IMR-90 (cell line): ENCODE measurements around the gene ESYT1. TPM values are rescaled to one million over a fixed set of nuclear protein-coding genes. Genes with fewer than 3 reads are reported as not detected.
A peak's percentile ranks its signal among the peaks of the same experiment; 100 is the strongest.

ENCODE experiments used
- ATAC-seq: fragments of 200-7000 bp; cut with Tn5 transposase; 2 replicates; pipeline ENCODE4 v1.9.1; 2020; ENCODE audit warnings: low read depth, mild to moderate bottlenecking, moderate library complexity
- BruUV-seq: library from RNA; stranded (reverse); fragments of 400-500 nt; replicated peaks from 2 replicates; lab custom pipeline; 2021; lab: Mats Ljungman, UMichigan
- CTCF ChIA-PET: fragments of 300-600 bp; formaldehyde crosslinking; extraction: SDS; loops from one replicate; lab custom pipeline; 2021; ENCODE audit warnings: antibody characterized with exemption; lab: Yijun Ruan, JAX
- POLR2A ChIA-PET: fragments of 300-600 bp; sonication (Branson Sonifier 250); formaldehyde crosslinking; loops from one replicate; lab custom pipeline; 2022; ENCODE audit warnings: antibody characterized with exemption; ENCODE audit not compliant: unreplicated experiment; lab: Charles Lee
- DNase-seq: peaks from one replicate; pipeline ENCODE4 v3.0.0; 2013
- H2AFZ ChIP-seq: replicated peaks from 2 replicates; pipeline ENCODE3; 2013; ENCODE audit warnings: low read length, mild to moderate bottlenecking; ENCODE audit not compliant: poor library complexity
- H2AK5ac ChIP-seq: 2 replicates; pipeline ENCODE4 v1.6.1; 2013; ENCODE audit warnings: low read depth, low read length, inconsistent platforms
- H2AK9ac ChIP-seq: replicated peaks from 2 replicates; pipeline ENCODE3; 2013; ENCODE audit warnings: mild to moderate bottlenecking, low read depth, low read length, moderate library complexity; ENCODE audit not compliant: poor library complexity
- H2BK120ac ChIP-seq: 2 replicates; pipeline ENCODE4 v1.6.1; 2013; ENCODE audit warnings: low read depth, low read length, inconsistent platforms
- H2BK15ac ChIP-seq: 3 replicates; pipeline ENCODE4 v1.6.1; 2013; ENCODE audit warnings: low read depth, low read length, inconsistent platforms
- H2BK20ac ChIP-seq: 2 replicates; pipeline ENCODE4 v1.6.1; 2013; ENCODE audit warnings: low read depth, mild to moderate bottlenecking, inconsistent platforms, low read length, moderate library complexity
- H2BK5ac ChIP-seq: 2 replicates; pipeline ENCODE4 v1.6.1; 2013; ENCODE audit warnings: mild to moderate bottlenecking, low read depth, low read length, inconsistent platforms; ENCODE audit not compliant: poor library complexity, severe bottlenecking
- H3K14ac ChIP-seq: replicated peaks from 2 replicates; pipeline ENCODE4 v1.6.1; 2013; ENCODE audit warnings: low read depth, low read length, inconsistent platforms
- H3K18ac ChIP-seq: 2 replicates; pipeline ENCODE4 v1.6.1; 2013; ENCODE audit warnings: low read depth, low read length, control low read depth
- H3K23ac ChIP-seq: 2 replicates; pipeline ENCODE4 v1.6.1; 2013; ENCODE audit warnings: low read depth, low read length, inconsistent platforms
- H3K27ac ChIP-seq: 2 replicates; pipeline ENCODE4 v1.5.1; 2013; ENCODE audit warnings: mild to moderate bottlenecking, control low read depth, low read length; ENCODE audit not compliant: insufficient read depth
- H3K27me3 ChIP-seq: 2 replicates; pipeline ENCODE4 v1.6.1; 2013; ENCODE audit warnings: low read length; ENCODE audit not compliant: control insufficient read depth, insufficient read depth
- H3K36me3 ChIP-seq: 2 replicates; pipeline ENCODE4 v1.6.1; 2013; ENCODE audit warnings: low read length, mixed read lengths; ENCODE audit not compliant: control insufficient read depth, insufficient read depth
- H3K4ac ChIP-seq: 2 replicates; pipeline ENCODE4 v1.6.1; 2013; ENCODE audit warnings: low read depth, low read length, inconsistent platforms
- H3K4me1 ChIP-seq: 2 replicates; pipeline ENCODE4 v1.6.1; 2013; ENCODE audit warnings: low read length, mixed read lengths; ENCODE audit not compliant: control insufficient read depth, insufficient read depth
- H3K4me2 ChIP-seq: 2 replicates; pipeline ENCODE4 v1.6.1; 2013; ENCODE audit warnings: low read depth, mild to moderate bottlenecking, control low read depth, low read length, moderate library complexity
- H3K4me3 ChIP-seq: 2 replicates; pipeline ENCODE4 v1.5.1; 2013; ENCODE audit warnings: low read depth, mild to moderate bottlenecking, control low read depth, low read length, moderate library complexity; ENCODE audit not compliant: insufficient read depth
- H3K56ac ChIP-seq: 2 replicates; pipeline ENCODE4 v1.6.1; 2013; ENCODE audit warnings: low read length, inconsistent platforms; ENCODE audit not compliant: insufficient read depth; ENCODE audit errors: extremely low read depth
- H3K79me1 ChIP-seq, 2 experiments: 2 replicates each; pipeline ENCODE4 v1.6.1; 2013; ENCODE audit warnings: low read length in 2 of 2, inconsistent platforms in 1 of 2, low read depth in 1 of 2
- H3K9ac ChIP-seq: 2 replicates; pipeline ENCODE4 v1.6.1; 2013; ENCODE audit warnings: low read depth, low read length, control low read depth
- H3K9me1 ChIP-seq: 2 replicates; pipeline ENCODE4 v1.6.1; 2013; ENCODE audit warnings: low read length, inconsistent platforms; ENCODE audit not compliant: insufficient read depth
- H3K9me3 ChIP-seq: 2 replicates; pipeline ENCODE4 v1.6.1; 2013; ENCODE audit warnings: low read length; ENCODE audit not compliant: control insufficient read depth, insufficient read depth
- H4K20me1 ChIP-seq: 2 replicates; pipeline ENCODE4 v1.6.1; 2013; ENCODE audit warnings: low read length, inconsistent platforms; ENCODE audit not compliant: insufficient read depth
- H4K5ac ChIP-seq: 2 replicates; pipeline ENCODE4 v1.6.1; 2013; ENCODE audit warnings: mild to moderate bottlenecking, low read depth, low read length, control low read depth
- H4K8ac ChIP-seq, 2 experiments: 2 replicates each; pipeline ENCODE4 v1.6.1; 2013; ENCODE audit warnings: low read depth in 2 of 2, low read length in 2 of 2, control low read depth in 1 of 2, inconsistent platforms in 1 of 2
- H4K91ac ChIP-seq: 2 replicates; pipeline ENCODE4 v1.6.1; 2013; ENCODE audit warnings: low read depth, low read length, inconsistent platforms; ENCODE audit not compliant: insufficient read depth
- CEBPB ChIP-seq: IDR thresholded peaks from 2 replicates; pipeline ENCODE4 v1.6.1; 2012; ENCODE audit warnings: low read depth, low read length, improper control_type of control experiment
- MAFK ChIP-seq: IDR thresholded peaks from 2 replicates; pipeline ENCODE4 v1.6.1; 2012; ENCODE audit warnings: low read depth, low read length, improper control_type of control experiment
- WGBS, 2 experiments: methylation state at CpG; one replicate each; pipeline versions ENCODE4 v1.1.5 to v1.1.7; 2013; ENCODE audit warnings: missing lambda C conversion rate in 2 of 2; ENCODE audit not compliant: insufficient read length in 1 of 2; ENCODE audit errors: extremely low coverage in 2 of 2; 5-methylcytosine and 5-hydroxymethylcytosine counted together
- dilution Hi-C: fragments of 300-500 bp; cut with HindIII; formaldehyde crosslinking; loops from one replicate; pipeline ENCODE4 v1.14.3; 2018; ENCODE audit warnings: low sequenced_read_pairs; ENCODE audit not compliant: unreplicated experiment
- in situ Hi-C: fragments of 300-500 bp; cut with MboI; formaldehyde crosslinking; loops from 3 replicates; pipeline ENCODE4 v1.14.3; 2019; ENCODE audit warnings: low sequenced_read_pairs, inconsistent platforms, mixed read lengths
- intact Hi-C: fragments of 100-400 bp; cut with micrococcal nuclease; formaldehyde crosslinking; loops from 2 replicates; pipeline ENCODE4 v1.10.0; 2022
- polyA plus RNA-seq, 3 experiments: library from polyadenylated mRNA; depleted of rRNA; stranded (reverse); fragments of >200 nt; gene quantifications; 2 replicates each; pipeline ENCODE4 v1.2.3, GENCODE V29; 2012; ENCODE audit warnings: low replicate concordance in 1 of 3
- total RNA-seq: library from RNA; depleted of rRNA; stranded (reverse); fragments of >200 nt; gene quantifications from 2 replicates; pipeline ENCODE4 v1.2.3, GENCODE V29; 2012

ESYT1 gene
- total and polyA plus RNA-seq, 2 of the 4 experiments (the other 2 are of a cell fraction), result 150 to 153 TPM

GRCh38 chr12:56146492-56147460 lies 18.7 kb downstream of the ESYT1 start:
- intact Hi-C loops, result no loop called here
- Histone ChIP-seq H2AK5ac (no peak overlapping the region), H3K4ac (no peak overlapping the region), H3K23ac (no peak overlapping the region), H3K27ac (no peak overlapping the region), H2BK5ac (peak overlapping the region; percentile 25), H2BK15ac (no peak overlapping the region), H2BK20ac (no peak overlapping the region), H3K18ac (no peak overlapping the region), H4K5ac (no peak overlapping the region), H3K9me1 (peaks cover 16% of the 10 kb centered on the region), H2AK9ac (peak overlapping the region; percentile 78), H3K27me3 (no peaks in the 10 kb centered on the region), H4K8ac (no peak overlapping the region; a peak in 1 of 4 replicates), H3K56ac (no peak overlapping the region), H3K79me1 (peaks cover 6% of the 10 kb centered on the region in 2 experiments; a peak in 3 of 4 replicates), H3K36me3 (peaks cover 32% of the 10 kb centered on the region), H3K9me3 (no peaks in the 10 kb centered on the region), H3K4me1 (peaks cover 4% of the 10 kb centered on the region), H3K14ac (peak overlapping the region; percentile 15; the same call in 1 of the 2 replicates), H2BK120ac (no peak overlapping the region), H3K9ac (no peak overlapping the region), H2AFZ (peak overlapping the region; percentile 58), H4K91ac (no peak overlapping the region), H3K4me3 (no peak overlapping the region), H3K4me2 (peak overlapping the region; percentile 41; the same call in 1 of the 2 replicates), H4K20me1 (no peaks in the 10 kb centered on the region)
- no TSS peak for BruUV-seq
- in situ Hi-C loops, result no loop called here
- DNase-seq (no peak), ATAC-seq (peak; percentile 31)
- no peak for TF ChIP-seq MAFK
- TF ChIP-seq CEBPB, result 0 out of 2 replicates have a peak, but pooled peaks have one; percentile 25
- POLR2A ChIA-PET, result interaction anchor here (0.6 kb wide), 1 partner anchor 15 kb away, joined by 7 read pairs; no protein-coding TSS in a partner anchor
- CTCF ChIA-PET, result no interaction called here
- dilution Hi-C loops, result no loop called here
- no CpG with 5 or more reads among the region's 13 CpGs for WGBS, 2 experiments
